ENCODE measurements around the gene CARF.

GRCh38 chr2:202910698-202911097, 1.4 kb upstream of the CARF start:
- no peak for TF ChIP-seq CTCF (IDR thresholded peaks at IDR 0.05)
- no peak for TF ChIP-seq POLR2A (IDR thresholded peaks at IDR 0.05)
- TF ChIP-seq POLR2AphosphoS5 (IDR thresholded peaks at IDR 0.05; ENCODE audit: insufficient read depth in 1 of 2, low read depth in 1 of 2) = no peak
